NCI-H1105 (cell line): ENCODE results near the gene RIT2.
"Not testable (repeated sequence)": the region's sequence is repeated elsewhere in the genome, so short reads cannot be mapped to it uniquely, and the experiment has no call there.

Source experiments
- DNase-seq: peaks from one replicate; lab custom pipeline; 2025; lab: John Stamatoyannopoulos, UW

Gene RIT2

GRCh38 chr18:42760290-42760689 is 355.2 kb downstream of the RIT2 start:
- DNase-seq, result no peak

- DNase-seq, result no peak
Measured at GRCh38 chr18:42758852-42759251, 356.6 kb downstream of the RIT2 start.

GRCh38 chr18:42756214-42756613 is 359.3 kb downstream of the RIT2 start:
- DNase-seq, result no peak

GRCh38 chr18:42752916-42753315 is 362.6 kb downstream of the RIT2 start:
- no peak for DNase-seq

- no peak for DNase-seq
Measured at GRCh38 chr18:42746794-42747193, 368.7 kb downstream of the RIT2 start.

- no peak for DNase-seq
Measured at GRCh38 chr18:42745931-42746330, 369.6 kb downstream of the RIT2 start.

- DNase-seq, result no peak
Measured at GRCh38 chr18:42745171-42745570, 370.3 kb downstream of the RIT2 start.

GRCh38 chr18:42743373-42744138 is 371.9 kb downstream of the RIT2 start:
- no peak for DNase-seq

GRCh38 chr18:42742969-42743368 is 372.5 kb downstream of the RIT2 start:
- no peak for DNase-seq

GRCh38 chr18:42742474-42742873 is 373.0 kb downstream of the RIT2 start:
- no peak for DNase-seq

- DNase-seq, result not testable (repeated sequence)
Measured at GRCh38 chr18:42741805-42742347, 373.6 kb downstream of the RIT2 start.

- not testable (repeated sequence) for DNase-seq
Measured at GRCh38 chr18:42741299-42741698, 374.2 kb downstream of the RIT2 start.

GRCh38 chr18:42736074-42736473 is 379.4 kb downstream of the RIT2 start:
- DNase-seq, result no peak

GRCh38 chr18:42734520-42734919 is 381.0 kb downstream of the RIT2 start:
- DNase-seq, result no peak

GRCh38 chr18:42730272-42730671 is 385.2 kb downstream of the RIT2 start:
- no peak for DNase-seq

GRCh38 chr18:42719221-42719620 is 396.3 kb downstream of the RIT2 start:
- DNase-seq, result no peak

GRCh38 chr18:42712065-42712464 is 403.4 kb downstream of the RIT2 start:
- DNase-seq, result no peak

GRCh38 chr18:42707080-42707479 is 408.4 kb downstream of the RIT2 start:
- DNase-seq, result no peak

- peak; percentile 61 for DNase-seq
Measured at GRCh38 chr18:42706618-42707017, 408.9 kb downstream of the RIT2 start.

GRCh38 chr18:42706029-42706608 is 409.4 kb downstream of the RIT2 start:
- no peak for DNase-seq
